Measurements from ENCODE around the gene RHOB. TPM values are rescaled to one million over a fixed set of nuclear protein-coding genes. Genes with fewer than 3 reads are reported as not detected.
"Not testable (repeated sequence)": the region's sequence is repeated elsewhere in the genome, so short reads cannot be mapped to it uniquely, and the experiment has no call there.

RHOB gene
- total RNA-seq, 1 donor, result 528 TPM

DNA sequence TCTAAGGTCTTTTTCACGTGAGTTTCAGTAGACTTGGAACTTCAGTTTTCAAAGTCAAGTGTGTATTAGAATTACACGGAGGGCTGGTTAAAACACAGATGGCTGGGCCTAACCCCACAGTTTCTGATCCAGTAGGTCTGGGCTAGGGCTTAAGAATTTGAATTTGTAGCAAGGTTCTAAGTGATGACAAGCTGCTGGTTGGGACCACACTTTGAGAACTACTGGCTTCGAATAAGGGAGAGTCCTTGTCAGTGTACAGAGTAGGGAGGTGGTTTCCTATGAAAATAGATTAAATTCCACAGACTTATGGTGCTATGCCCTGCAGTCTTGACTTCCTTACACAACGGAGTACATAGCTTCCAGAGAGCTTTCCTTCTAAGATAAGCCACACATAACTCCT, 4.5 kb downstream of the RHOB start:
- DNase-seq (ENCODE audit: low read depth in 2 of 3, low spot score in 2 of 3), result no peak

DNA sequence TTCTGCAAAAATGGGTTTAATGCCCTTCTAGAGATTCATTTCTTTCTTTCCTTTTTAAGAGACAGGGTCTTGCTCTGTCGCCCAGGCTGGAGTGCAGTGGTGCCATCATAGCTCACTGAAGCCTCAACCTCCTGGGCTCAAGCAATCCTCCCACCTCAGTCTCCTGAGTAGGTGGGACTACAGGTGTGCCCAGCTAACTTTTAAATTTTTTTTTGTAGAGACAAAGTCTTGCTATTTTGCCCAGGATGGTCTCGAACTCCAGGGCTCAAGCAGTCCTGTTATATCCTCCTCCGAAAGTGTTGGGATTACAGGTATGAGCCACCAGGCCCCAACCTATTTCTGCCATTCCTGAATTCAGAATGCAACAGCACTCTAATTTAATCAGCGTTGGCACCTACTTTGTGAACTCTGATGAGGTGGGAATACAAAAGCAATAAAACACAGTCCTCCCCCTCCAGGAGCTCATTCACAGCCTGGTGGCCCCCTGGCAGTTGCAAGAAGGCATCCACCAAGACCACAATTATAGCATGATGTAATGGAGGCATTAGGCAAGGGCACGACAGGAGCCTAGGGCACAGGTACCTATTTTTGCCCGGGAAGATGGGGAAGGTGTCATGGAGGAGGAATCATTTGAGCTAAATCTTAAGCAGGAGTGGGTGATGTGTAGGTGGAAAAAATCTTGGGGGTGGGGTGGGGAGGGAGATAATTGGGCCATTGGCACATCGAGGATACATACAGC, 5.1 kb downstream of the RHOB start:
- no peak for DNase-seq (ENCODE audit: low read depth in 2 of 3, low spot score in 2 of 3)

DNA sequence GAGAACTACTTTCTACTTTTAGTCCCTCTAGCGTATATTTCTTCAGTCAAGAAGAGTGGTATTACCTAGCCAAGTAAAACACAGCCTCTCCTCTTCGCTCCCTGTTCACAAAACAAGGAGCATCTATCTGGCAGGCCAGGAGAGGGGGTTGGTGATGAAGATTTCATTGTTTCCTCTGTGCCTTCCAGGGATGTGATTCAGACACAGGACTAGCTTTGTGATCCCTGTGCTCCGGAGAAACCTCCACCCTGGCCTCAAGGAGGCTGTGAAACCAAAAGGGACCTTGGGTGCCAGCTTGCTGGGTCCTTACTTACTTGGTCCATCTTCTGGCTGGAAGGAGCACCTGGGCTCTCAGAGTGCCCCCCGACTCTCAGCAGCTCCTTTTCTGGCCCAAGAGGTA, 5.7 kb downstream of the RHOB start:
- no peak for DNase-seq (ENCODE audit: low read depth in 2 of 3, low spot score in 2 of 3)

DNA sequence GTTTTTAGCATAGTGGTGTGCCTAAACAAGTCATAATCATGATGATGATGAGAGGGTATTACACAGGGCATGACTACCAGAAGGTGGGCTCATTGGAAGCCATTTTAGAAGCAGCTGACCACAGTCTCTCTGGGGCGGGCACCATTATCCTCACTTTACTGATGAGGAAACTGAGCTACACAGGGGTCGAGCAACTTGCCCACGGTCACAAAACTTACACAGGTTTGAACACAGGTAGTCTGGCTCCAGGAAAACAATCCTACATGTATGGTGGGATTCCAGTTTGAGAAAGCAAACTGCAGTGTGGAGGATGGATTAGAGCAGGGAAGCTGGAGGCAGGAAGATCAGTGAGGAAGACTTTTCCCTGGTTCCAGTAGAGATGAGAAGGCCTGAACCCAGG, 6.2 kb downstream of the RHOB start:
- DNase-seq (ENCODE audit: low read depth in 2 of 3, low spot score in 2 of 3), result no peak

DNA sequence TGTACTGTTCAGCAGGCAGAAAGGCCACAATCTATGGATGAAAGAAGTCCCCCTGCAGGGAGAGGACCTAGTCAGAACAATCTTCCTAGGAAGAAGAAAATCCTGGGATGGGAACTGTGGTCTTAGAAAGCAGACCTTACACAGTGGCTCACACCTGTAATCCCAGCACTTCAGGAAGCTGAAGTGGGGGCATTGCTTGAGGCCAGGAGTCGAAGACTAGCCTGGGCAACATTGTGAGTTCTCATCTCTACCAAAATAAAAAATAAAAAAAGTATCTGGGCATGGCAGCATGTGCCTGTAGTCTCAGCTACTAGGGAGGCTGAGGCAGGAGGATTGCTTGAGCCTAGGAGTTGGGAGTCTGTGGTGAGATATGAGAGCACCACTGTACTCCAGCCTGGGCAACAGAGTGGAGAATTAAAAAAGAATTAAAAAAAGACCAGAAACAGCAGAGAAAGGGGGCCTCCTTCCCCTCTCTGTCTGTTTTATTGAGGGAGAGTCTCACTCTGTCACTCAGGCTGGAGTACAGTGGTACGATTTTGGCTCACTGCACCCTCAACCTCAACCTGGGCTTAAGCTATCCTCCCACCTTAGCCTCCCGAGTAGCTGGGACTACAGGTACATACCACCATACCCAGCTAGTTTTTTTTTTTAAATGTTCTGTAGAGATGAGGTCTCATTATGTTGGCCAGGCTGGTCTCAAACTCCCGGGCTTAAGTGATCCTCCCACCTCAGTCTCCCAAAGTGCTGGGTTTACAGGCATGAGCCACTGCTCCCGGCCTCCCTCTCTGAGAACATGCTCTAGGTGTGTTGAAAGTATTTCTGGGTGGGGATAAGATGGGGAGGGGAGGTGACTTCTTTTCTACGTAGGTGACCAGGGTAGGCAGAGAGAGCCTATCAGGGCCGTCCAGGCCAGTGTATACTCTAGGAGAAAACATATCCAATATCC, 7.4 kb downstream of the RHOB start:
- DNase-seq (ENCODE audit: low read depth in 2 of 3, low spot score in 2 of 3), result no peak

DNA sequence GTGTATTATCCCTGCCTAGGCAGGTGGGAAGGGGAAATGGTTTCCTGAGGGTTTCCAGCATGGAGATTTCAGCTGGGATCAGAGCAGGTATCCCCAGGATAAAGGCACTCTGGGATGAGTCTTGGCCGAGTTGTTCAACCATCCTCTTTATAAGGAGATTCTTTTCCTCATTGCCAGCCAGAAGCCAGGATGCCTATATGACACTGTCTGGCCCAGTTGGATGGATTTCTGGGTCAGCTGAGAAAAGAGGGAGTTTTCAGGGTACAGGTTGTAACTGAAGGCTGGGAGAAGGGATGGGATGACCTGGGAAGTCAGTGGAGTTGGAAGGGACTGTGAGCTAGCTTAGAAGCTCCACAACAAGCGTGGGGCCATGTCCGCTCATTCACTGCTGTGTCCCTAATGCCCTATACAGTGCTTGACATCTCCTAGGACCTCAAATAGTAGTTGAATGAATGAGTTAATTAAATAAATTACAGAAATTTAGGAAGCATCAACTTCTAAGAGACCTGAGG, 8.3 kb downstream of the RHOB start:
- DNase-seq (ENCODE audit: low read depth in 2 of 3, low spot score in 2 of 3), result no peak

DNA sequence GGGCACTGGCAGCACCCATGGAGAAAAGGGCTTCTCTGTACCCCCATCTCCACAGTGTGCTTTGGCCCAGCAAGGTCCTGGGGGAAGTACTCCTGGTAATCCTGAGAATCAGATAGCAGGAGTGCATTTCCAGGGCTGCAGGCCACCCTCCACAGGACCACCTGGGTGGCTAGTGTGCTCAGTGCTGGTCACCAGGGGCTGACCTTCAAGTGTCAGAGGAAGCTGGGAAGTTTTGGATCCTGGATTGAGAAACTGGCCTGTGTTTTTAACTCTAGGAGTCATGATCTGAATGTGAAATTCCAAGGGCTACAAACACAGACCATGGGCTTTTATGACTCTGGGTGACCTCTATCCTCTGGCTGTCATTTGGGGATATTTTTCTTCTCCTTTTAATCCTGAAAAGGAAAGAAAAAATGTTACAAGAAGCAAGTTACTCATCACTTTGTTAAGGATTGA, 9.3 kb downstream of the RHOB start:
- no peak for DNase-seq (ENCODE audit: low read depth in 2 of 3, low spot score in 2 of 3)

DNA sequence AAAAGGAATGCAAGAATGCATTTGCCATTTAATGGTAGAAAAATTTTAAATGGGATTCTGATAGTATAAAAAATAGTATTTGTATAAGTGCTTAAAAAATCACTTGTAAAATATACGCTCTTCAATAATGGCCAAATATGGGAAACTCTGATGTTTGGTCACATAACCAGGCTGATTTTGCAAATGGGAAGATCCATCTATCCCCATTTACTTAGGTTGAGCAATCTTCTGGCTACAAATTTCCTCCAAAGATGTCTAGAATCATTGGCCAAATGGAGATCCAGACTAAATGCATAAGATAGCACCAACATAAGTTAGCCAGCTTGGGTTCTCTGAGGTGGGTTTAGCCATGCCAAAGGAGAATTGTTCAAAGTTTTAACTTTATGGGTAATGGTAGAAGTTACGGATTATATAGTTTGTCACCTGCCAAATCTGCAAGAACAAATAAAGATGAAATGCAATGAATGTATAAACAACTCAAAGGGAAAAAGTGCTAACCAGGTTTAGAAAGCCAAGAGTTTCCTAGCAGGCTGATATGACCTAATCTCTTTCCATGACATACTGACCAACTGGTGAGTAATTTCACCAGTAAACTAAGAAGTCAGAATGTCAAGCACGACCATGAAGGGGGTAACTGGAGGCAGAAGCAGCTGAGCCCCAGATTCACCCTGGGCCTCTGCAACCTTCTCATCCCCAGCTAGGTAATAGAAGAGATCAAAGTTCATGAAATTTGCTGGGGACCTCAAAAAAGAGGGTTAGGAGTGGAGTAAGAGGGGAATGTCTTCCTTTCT, 10.0 kb downstream of the RHOB start:
- no peak for DNase-seq (ENCODE audit: low read depth in 2 of 3, low spot score in 2 of 3)

DNA sequence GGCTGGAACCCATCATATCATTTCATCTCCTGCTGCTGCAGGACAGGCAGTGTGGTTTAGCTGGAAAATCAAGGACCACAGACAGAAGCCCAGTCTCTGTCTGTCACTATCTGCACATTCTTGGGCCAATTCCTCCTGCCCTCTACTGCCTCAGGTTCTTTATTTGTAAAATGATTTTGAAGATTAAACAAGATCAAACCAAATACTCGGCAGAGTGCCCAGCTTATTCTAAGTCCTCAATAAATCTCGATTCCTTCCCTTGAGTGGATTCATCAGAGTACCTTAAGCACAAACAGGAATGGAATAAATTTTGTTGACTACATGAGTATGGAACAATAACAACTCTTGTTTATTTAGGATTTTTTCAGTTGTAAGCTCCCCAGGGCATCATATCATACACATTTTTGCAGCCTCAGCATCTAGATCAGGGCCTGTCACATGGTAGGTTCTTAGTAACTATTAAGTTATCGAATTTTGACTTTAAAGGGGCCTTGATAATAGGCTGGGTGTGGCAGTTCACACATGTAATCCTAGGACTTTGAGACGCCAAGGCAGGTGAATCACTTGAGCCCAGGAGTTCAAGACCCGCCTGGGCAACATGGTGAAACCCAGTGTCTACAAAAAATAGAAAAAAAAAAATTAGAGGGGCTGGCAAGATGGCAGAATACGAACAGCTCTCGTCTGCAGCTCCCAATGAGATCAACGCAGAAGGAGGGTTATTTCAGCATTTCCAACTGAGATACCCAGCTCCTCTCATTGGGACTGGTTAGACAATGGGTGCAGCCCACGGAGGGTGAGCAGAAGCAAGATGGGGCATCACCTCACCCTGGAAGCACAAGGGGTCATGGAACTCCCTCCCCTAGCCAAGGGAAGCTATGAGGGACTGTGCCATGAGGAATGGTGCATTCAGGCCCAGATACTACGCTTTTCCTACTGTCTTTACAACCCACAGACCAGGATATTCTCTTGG, 11.1 kb downstream of the RHOB start:
- DNase-seq (ENCODE audit: low read depth in 2 of 3, low spot score in 2 of 3), result no peak

DNA sequence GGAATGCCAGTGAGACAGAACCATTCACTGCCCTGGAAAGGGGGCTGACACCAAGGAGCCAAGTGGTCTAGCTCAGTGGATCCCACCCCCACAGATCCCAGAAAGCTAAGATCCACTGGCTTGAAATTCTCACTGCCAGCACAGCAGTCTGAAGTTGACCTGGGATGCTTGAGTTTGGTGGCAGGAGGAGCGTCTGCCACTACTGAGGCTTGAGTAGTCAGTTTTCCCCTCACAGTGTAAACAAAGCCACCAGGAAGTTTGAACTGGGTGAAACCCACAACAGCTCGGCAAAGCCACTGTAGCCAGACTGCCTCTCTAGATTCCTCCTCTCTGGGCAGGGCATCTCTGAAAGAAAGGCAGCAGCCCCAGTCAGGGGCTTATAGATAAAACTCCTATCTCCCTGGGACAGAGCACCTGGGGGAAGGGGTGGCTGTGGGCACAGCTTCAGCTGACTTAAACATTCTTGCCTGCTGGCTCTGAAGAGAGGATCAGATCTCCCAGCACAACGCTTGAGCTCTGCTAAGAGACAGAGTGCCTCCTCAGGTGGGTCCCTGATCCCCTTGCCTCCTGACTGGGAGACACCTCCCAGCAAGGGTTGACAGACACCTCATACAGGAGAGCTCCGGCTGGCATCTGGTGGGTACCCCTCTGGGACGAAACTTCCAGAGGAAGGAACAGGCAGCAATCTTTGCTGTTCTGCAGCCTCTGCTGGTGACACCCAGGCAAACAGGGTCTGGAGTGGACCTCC, 12.0 kb downstream of the RHOB start:
- not testable (repeated sequence) for DNase-seq (ENCODE audit: low read depth in 2 of 3, low spot score in 2 of 3)

DNA sequence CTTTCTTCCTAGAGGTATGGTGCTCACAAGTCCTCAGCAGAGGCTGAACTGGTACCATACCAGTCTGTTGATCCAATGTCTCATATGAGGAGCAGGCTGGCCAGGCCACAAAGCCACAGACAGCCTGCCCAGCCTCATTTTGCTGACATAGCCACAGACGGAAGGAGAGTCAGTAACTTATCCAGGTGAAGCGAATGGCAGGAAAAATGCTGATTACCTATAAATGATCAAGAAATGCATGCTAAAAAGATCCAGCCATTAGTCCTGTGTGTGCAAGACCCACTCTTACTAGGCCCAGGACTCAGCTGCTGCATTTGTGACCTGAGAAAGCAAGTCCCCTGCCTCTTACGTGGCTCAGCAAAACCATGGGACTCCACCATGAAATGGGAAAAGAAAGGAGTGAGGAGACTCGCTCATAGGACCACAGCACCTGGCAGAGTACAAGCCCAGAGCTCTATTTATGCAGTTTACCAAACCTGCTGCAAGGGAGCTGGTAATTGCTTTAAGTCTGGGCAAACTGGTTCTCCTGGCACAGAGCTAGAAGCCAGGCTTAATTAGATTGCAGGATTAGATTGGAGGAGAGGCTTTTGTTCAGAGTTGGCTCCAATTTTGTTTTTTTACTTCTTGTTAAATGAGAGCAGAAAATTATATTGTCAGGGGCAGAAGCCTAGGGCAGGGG, 19.0 kb downstream of the RHOB start:
- DNase-seq (ENCODE audit: low read depth in 2 of 3, low spot score in 2 of 3), result no peak

DNA sequence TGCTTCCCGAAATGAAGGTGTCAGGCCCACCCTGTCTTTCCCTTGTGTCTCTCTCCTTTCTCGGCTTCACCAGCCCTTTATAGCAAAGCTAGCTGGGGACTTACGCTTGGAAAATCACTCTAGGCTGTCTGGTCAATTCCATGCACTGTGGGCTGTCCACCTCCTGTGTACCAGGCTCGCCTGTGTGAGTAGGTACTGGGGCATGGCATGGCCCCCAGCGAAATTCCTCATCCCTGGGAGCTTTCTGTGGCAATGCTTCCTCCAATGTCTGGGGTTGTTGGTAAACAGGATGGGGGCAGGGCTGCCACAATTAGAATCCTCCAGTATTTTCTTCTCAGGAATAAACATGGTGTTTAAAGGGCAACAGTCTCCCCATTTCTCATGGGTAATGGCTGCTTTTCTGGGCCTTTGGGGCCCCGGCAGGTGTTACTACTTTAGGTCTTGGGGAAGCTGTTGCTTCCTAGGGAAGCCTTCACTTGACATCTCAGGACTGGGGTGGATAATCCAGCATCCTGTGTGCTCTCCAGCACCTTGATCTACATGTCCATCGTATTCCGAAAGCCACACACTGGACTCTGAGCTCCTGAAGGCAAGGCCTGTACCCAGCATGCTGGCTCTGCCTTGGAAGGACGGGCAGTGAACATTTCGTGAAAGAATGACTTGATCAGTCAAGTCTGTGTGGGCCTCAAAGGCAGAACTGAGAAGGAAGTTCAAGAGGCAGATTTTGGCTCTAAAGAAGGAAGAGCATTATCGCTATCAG, 21.1 kb downstream of the RHOB start:
- no peak for DNase-seq (ENCODE audit: low read depth in 2 of 3, low spot score in 2 of 3)

DNA sequence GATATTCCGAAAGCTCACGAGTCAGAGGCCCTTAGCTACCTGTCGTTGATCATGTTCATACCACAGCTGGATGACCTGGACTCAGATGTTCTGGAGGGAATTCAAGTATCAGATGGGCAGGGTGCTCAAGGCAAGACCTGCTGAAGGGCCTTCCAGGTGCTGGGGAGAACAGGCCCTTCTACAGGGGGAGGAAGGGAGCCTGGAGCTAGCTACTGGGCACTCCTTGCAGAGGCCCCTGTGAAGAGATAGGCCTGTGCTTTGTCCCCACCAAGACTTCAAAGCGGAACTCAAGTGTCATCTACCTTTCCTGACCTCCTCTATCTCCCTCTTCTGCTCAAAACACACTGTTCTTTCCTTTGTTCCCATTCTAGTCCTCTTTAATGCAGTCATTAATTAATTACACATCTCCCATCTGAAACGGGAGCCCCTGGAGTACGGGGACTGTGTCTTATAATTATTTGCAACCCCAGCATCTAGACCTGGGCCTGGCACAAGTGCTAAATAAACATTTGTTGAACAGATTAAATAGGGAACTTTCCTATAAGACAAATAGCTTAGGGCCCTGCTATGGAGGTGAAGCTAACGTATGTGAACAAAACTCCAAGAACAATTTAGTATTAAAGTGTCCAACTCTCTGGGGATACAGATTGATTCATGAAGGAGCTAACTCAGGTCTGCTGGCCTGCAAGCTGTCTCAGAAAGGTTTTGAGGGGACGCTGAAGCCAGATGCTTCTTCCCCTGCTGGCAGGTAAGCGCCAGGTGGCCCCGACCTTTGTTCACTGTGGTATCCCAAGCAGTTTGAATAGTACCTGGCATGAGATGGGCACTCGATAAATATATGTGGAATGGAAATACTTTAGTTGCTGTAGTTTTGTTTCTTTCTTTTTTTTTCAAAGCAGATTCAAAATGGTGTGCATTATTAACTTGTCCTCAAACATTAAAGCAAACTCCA, 22.0 kb downstream of the RHOB start:
- DNase-seq (ENCODE audit: low read depth in 2 of 3, low spot score in 2 of 3), result no peak

DNA sequence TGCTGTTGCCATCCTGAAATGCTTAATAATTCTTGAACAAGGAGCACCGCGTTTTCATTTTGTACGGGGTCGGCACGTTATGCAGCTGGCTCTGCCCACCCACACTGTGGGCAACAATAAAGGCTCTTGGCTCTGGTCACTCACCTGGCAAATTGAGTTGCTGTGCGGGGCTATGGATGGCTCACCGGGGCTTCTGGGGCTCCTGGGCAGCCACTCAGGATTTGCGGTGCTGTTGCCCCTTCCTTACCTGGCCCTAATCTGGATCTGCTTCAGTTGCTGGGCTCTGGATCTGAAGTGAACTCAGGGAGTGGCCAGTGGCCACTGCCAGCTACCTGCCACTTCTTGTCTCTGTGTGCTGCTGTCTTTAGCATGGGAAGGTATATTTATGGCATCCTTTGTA, 22.7 kb downstream of the RHOB start:
- DNase-seq (ENCODE audit: low read depth in 2 of 3, low spot score in 2 of 3), result no peak

DNA sequence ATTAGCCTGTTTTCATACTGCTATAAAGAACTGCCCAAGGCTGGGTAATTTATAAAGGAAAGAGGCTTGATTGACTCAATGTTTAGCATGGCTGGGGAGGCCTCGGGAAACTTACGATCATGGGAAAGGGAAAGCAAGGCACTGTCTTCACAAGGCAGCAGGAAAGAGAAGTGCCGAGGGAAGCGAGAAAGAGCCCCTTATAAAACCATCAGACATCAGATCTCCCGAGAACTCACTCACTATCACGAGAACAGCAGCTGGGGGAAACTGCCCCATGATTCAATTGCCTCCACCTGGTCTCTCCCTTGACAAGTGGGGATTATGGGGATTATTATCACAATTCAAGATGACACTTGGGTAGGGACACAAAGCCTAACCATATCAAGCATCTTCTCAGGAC, 23.3 kb downstream of the RHOB start:
- DNase-seq (ENCODE audit: low read depth in 2 of 3, low spot score in 2 of 3), result no peak

DNA sequence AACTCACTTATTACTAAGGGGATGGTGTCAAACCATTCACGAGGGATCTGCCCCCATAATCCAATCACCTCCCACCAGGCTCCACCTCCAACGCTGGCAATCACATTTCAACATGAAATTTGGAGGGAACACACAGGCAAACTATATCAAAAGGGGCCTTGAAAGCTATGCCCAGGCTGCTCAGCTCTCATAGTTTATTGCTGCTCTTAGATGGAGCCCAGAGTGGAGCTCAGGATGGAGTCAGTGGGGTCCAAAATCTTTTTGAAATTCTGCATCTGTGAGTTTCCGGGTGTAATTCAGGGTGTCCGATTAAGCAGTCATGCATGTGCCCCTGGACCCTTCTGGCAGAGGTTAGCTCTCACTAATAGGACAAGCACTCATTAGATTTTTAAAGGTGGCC, 24.3 kb downstream of the RHOB start:
- DNase-seq (ENCODE audit: low read depth in 2 of 3, low spot score in 2 of 3), result no peak

Measured in hematopoietic multipotent progenitor cell (in vitro differentiated cells).